Measurements from ENCODE around the gene CTNNA2.

Gene CTNNA2

GRCh38 chr2:79798776-79799175, 285.9 kb downstream of the CTNNA2 start (continued):
- TF ChIP-seq, protein P1, sequence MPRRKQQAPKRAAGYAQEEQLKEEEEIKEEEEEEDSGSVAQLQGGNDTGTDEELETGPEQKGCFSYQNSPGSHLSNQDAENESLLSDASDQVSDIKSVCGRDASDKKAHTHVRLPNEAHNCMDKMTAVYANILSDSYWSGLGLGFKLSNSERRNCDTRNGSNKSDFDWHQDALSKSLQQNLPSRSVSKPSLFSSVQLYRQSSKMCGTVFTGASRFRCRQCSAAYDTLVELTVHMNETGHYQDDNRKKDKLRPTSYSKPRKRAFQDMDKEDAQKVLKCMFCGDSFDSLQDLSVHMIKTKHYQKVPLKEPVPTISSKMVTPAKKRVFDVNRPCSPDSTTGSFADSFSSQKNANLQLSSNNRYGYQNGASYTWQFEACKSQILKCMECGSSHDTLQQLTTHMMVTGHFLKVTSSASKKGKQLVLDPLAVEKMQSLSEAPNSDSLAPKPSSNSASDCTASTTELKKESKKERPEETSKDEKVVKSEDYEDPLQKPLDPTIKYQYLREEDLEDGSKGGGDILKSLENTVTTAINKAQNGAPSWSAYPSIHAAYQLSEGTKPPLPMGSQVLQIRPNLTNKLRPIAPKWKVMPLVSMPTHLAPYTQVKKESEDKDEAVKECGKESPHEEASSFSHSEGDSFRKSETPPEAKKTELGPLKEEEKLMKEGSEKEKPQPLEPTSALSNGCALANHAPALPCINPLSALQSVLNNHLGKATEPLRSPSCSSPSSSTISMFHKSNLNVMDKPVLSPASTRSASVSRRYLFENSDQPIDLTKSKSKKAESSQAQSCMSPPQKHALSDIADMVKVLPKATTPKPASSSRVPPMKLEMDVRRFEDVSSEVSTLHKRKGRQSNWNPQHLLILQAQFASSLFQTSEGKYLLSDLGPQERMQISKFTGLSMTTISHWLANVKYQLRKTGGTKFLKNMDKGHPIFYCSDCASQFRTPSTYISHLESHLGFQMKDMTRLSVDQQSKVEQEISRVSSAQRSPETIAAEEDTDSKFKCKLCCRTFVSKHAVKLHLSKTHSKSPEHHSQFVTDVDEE (CRISPR knock-in tag; IDR thresholded peaks at IDR 0.05), result no peak
- no peak for TF ChIP-seq ZFP3 (CRISPR knock-in tag; IDR thresholded peaks at IDR 0.05)

DNA sequence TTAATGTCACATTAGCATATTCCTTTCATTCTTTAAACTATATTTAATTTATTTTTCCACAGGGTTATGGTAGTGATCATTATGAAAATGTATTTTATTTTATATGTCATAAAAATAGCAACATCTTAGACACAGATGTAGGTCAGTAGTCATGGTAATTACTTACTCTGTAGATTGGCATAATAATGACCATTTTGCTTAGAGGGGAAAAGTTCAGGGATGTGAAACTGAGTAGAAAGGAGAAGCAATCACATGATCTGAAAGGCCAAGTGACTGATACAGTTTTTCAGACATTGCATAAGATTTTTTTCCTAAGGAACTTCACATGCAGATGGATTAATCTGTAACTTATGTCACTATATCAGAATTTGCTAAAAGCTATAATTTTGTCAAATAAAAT, 286.9 kb downstream of the CTNNA2 start:
- TF ChIP-seq RARB (CRISPR knock-in tag; IDR thresholded peaks at IDR 0.05) (no peak), CSRNP3 (CRISPR knock-in tag; IDR thresholded peaks at IDR 0.05) (no peak), ZNF70 (CRISPR knock-in tag; IDR thresholded peaks at IDR 0.05) (no peak), ARNTL (CRISPR knock-in tag; IDR thresholded peaks at IDR 0.05; ENCODE audit: borderline replicate concordance, low read depth) (no peak), ZFP3 (CRISPR knock-in tag; IDR thresholded peaks at IDR 0.05) (no peak), OSR1 (CRISPR knock-in tag; IDR thresholded peaks at IDR 0.05) (no peak), ZC3H10 (CRISPR knock-in tag; IDR thresholded peaks at IDR 0.05) (no peak), TOX (CRISPR knock-in tag; IDR thresholded peaks at IDR 0.05; ENCODE audit: borderline replicate concordance) (no peak), TCF4 (CRISPR knock-in tag; IDR thresholded peaks at IDR 0.05; ENCODE audit: borderline replicate concordance) (no peak), SNAI2 (CRISPR knock-in tag; IDR thresholded peaks at IDR 0.05) (no peak), ZFP30 (CRISPR knock-in tag; IDR thresholded peaks at IDR 0.05) (no peak)
- TF ChIP-seq, protein P2, sequence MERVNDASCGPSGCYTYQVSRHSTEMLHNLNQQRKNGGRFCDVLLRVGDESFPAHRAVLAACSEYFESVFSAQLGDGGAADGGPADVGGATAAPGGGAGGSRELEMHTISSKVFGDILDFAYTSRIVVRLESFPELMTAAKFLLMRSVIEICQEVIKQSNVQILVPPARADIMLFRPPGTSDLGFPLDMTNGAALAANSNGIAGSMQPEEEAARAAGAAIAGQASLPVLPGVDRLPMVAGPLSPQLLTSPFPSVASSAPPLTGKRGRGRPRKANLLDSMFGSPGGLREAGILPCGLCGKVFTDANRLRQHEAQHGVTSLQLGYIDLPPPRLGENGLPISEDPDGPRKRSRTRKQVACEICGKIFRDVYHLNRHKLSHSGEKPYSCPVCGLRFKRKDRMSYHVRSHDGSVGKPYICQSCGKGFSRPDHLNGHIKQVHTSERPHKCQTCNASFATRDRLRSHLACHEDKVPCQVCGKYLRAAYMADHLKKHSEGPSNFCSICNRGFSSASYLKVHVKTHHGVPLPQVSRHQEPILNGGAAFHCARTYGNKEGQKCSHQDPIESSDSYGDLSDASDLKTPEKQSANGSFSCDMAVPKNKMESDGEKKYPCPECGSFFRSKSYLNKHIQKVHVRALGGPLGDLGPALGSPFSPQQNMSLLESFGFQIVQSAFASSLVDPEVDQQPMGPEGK (CRISPR knock-in tag; IDR thresholded peaks at IDR 0.05; ENCODE audit: borderline replicate concordance), result no peak

GRCh38 chr2:79801082-79801481, 288.2 kb downstream of the CTNNA2 start:
- TF ChIP-seq, protein P1 (CRISPR knock-in tag; IDR thresholded peaks at IDR 0.05), result no peak
- TF ChIP-seq ISL1 (CRISPR knock-in tag; IDR thresholded peaks at IDR 0.05), result no peak
- ATAC-seq, result no peak

More for the DNA sequence above, 286.9 kb downstream of the CTNNA2 start:
- ATAC-seq, result no peak

DNA sequence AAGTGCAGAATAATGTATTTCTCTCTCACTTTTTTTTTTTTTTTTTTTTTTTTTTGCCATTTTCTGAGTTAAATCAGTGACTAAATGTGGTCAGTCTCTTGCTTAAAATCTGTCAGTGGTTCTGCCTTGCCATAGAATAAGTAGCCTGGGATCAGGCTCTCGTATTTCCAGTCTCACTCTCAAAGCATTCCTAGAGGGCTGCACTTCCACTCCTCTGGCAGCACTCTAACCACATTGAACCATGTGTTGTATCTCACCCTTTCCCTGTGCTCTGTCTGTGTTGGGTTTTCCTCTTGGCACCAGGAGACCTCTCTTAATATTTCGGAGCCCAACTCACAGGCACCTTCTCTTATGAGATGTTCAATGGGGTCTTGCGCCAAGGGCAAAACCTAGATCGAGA, 304.4 kb downstream of the CTNNA2 start:
- no peak for ATAC-seq
- no peak for TF ChIP-seq PPARA (CRISPR knock-in tag; IDR thresholded peaks at IDR 0.05; ENCODE audit: borderline replicate concordance)
- TF ChIP-seq ZC3H10 (CRISPR knock-in tag; IDR thresholded peaks at IDR 0.05), result no peak
- TF ChIP-seq, protein P2 (CRISPR knock-in tag; IDR thresholded peaks at IDR 0.05; ENCODE audit: borderline replicate concordance), result no peak
- no peak for TF ChIP-seq GLIS3 (CRISPR knock-in tag; IDR thresholded peaks at IDR 0.05)
- no peak for TF ChIP-seq TCF4 (CRISPR knock-in tag; IDR thresholded peaks at IDR 0.05; ENCODE audit: borderline replicate concordance)
- TF ChIP-seq SNAI2 (CRISPR knock-in tag; IDR thresholded peaks at IDR 0.05), result no peak
